Measurements from ENCODE around the gene VSTM2L. TPM values are rescaled to one million over a fixed set of nuclear protein-coding genes. Genes with fewer than 3 reads are reported as not detected.

The VSTM2L gene
- total and polyA plus RNA-seq, 2 of the 13 experiments (the other 11 are each of a cell fraction or from before 2014, with no cell fraction given): not detected

DNA sequence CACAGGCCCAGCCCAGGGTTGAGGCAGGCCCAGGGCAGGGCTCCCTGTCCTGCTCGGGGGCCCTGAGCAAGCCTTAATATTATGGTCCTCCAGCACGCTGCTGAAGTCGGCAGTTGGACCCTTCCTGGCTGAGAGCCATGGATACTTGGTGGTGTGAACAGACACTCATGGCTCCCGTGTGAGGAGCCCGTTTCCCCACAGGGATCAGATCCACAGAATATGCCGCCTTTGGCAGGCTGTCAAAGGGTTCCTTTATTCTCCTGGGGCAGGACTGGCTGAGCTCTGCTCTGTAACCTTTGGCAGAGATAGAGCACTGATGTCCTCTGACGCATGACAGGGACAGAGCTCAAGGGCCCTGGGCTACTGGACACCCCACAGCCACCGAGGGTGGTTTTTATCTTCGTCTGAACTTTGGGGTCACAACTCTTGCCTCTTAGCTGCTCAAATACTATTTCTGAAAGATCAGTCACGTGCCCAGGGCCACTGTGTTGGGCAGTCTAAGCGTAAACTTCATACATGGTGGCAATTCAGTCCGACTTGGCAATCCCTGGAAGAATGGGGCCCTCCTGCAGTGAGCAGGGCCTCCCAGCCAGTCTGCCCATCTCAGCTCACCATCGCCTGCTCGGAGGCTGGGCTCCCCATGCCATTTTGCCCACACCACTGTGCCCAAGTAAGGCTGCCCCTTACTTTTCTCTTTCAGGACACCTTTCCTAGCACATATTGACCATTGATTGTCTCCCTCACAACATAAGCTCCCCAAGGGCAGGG lies 81.3 kb downstream of the VSTM2L start (continued):
- TF ChIP-seq, protein P1, sequence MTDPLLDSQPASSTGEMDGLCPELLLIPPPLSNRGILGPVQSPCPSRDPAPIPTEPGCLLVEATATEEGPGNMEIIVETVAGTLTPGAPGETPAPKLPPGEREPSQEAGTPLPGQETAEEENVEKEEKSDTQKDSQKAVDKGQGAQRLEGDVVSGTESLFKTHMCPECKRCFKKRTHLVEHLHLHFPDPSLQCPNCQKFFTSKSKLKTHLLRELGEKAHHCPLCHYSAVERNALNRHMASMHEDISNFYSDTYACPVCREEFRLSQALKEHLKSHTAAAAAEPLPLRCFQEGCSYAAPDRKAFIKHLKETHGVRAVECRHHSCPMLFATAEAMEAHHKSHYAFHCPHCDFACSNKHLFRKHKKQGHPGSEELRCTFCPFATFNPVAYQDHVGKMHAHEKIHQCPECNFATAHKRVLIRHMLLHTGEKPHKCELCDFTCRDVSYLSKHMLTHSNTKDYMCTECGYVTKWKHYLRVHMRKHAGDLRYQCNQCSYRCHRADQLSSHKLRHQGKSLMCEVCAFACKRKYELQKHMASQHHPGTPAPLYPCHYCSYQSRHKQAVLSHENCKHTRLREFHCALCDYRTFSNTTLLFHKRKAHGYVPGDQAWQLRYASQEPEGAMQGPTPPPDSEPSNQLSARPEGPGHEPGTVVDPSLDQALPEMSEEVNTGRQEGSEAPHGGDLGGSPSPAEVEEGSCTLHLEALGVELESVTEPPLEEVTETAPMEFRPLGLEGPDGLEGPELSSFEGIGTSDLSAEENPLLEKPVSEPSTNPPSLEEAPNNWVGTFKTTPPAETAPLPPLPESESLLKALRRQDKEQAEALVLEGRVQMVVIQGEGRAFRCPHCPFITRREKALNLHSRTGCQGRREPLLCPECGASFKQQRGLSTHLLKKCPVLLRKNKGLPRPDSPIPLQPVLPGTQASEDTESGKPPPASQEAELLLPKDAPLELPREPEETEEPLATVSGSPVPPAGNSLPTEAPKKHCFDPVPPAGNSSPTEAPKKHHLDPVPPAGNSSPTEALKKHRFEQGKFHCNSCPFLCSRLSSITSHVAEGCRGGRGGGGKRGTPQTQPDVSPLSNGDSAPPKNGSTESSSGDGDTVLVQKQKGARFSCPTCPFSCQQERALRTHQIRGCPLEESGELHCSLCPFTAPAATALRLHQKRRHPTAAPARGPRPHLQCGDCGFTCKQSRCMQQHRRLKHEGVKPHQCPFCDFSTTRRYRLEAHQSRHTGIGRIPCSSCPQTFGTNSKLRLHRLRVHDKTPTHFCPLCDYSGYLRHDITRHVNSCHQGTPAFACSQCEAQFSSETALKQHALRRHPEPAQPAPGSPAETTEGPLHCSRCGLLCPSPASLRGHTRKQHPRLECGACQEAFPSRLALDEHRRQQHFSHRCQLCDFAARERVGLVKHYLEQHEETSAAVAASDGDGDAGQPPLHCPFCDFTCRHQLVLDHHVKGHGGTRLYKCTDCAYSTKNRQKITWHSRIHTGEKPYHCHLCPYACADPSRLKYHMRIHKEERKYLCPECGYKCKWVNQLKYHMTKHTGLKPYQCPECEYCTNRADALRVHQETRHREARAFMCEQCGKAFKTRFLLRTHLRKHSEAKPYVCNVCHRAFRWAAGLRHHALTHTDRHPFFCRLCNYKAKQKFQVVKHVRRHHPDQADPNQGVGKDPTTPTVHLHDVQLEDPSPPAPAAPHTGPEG (CRISPR knock-in tag; IDR thresholded peaks at IDR 0.05): no peak
- TF ChIP-seq ZNF737 (CRISPR knock-in tag; IDR thresholded peaks at IDR 0.05; ENCODE audit: borderline replicate concordance) (no peak), FOXK2 (IDR thresholded peaks at IDR 0.05) (0 out of 2 replicates have a peak, but pooled peaks have one; percentile 48), ZNF619 (CRISPR knock-in tag; IDR thresholded peaks at IDR 0.05) (no peak), MBD4 (IDR thresholded peaks at IDR 0.05; ENCODE audit: borderline replicate concordance, low read length) (no peak), CAMTA2 (CRISPR knock-in tag; IDR thresholded peaks at IDR 0.05; ENCODE audit: borderline replicate concordance) (no peak), ZNF75D (CRISPR knock-in tag; IDR thresholded peaks at IDR 0.05; ENCODE audit: borderline replicate concordance) (no peak), ZFP36L1 (CRISPR knock-in tag; IDR thresholded peaks at IDR 0.05) (no peak), ETV5 (CRISPR knock-in tag; IDR thresholded peaks at IDR 0.05; ENCODE audit: borderline replicate concordance) (no peak; the same call in 1 of the 2 replicates), TCF7 (IDR thresholded peaks at IDR 0.05; ENCODE audit: low read depth) (peak; percentile 42; the same call in 1 of the 2 replicates), HES4 (CRISPR knock-in tag; IDR thresholded peaks at IDR 0.05; ENCODE audit: borderline replicate concordance) (no peak), ZNF660 (CRISPR knock-in tag; IDR thresholded peaks at IDR 0.05; ENCODE audit: borderline replicate concordance, low read depth) (no peak), HOXA9 (CRISPR knock-in tag; IDR thresholded peaks at IDR 0.05; ENCODE audit: borderline replicate concordance) (no peak), RBM39 (IDR thresholded peaks at IDR 0.05; ENCODE audit: low read depth, low read length, poor library complexity, severe bottlenecking) (peak; percentile 29)
- TF ChIP-seq, protein P2, sequence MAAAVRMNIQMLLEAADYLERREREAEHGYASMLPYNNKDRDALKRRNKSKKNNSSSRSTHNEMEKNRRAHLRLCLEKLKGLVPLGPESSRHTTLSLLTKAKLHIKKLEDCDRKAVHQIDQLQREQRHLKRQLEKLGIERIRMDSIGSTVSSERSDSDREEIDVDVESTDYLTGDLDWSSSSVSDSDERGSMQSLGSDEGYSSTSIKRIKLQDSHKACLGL (CRISPR knock-in tag; IDR thresholded peaks at IDR 0.05): no peak; the same call in 1 of the 2 replicates
- TF ChIP-seq, protein P3, sequence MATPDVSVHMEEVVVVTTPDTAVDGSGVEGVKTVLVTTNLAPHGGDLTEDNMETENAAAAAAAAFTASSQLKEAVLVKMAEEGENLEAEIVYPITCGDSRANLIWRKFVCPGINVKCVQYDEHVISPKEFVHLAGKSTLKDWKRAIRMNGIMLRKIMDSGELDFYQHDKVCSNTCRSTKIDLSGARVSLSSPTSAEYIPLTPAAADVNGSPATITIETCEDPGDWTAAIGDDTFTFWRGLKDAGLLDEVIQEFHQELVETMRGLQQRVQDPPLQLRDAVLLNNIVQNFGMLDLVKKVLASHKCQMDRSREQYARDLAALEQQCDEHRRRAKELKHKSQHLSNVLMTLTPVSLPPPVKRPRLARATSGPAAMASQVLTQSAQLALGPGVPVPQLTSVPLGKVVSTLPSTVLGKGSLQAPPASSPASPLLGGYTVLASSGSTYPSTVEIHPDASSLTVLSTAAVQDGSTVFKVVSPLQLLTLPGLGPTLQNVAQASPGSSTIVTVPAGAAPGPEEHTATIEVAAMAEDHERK (CRISPR knock-in tag; IDR thresholded peaks at IDR 0.05; ENCODE audit: low read depth): no peak
- TF ChIP-seq, protein P4, sequence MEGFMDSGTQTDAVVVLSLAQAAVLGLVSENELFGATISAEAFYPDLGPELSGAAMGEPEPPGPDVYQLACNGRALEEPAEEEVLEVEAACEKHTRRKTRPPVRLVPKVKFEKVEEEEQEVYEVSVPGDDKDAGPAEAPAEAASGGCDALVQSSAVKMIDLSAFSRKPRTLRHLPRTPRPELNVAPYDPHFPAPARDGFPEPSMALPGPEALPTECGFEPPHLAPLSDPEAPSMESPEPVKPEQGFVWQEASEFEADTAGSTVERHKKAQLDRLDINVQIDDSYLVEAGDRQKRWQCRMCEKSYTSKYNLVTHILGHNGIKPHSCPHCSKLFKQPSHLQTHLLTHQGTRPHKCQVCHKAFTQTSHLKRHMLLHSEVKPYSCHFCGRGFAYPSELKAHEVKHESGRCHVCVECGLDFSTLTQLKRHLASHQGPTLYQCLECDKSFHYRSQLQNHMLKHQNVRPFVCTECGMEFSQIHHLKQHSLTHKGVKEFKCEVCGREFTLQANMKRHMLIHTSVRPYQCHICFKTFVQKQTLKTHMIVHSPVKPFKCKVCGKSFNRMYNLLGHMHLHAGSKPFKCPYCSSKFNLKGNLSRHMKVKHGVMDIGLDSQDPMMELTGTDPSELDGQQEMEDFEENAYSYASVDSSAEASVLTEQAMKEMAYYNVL (CRISPR knock-in tag; IDR thresholded peaks at IDR 0.05; ENCODE audit: borderline replicate concordance): 0 out of 2 replicates have a peak, but pooled peaks have one; percentile 16

Data from HepG2 (cell line).